NOMO-1 (cell line): ENCODE measurements around the gene NUP210.
"Not testable (repeated sequence)": the region's sequence is repeated elsewhere in the genome, so short reads cannot be mapped to it uniquely, and the experiment has no call there.

Experiments used
- DNase-seq, 2 experiments: peaks; one replicate each; lab custom pipeline; 2025; ENCODE audit not compliant: unreplicated experiment in 2 of 2; lab: John Stamatoyannopoulos, UW

The NUP210 gene

DNA sequence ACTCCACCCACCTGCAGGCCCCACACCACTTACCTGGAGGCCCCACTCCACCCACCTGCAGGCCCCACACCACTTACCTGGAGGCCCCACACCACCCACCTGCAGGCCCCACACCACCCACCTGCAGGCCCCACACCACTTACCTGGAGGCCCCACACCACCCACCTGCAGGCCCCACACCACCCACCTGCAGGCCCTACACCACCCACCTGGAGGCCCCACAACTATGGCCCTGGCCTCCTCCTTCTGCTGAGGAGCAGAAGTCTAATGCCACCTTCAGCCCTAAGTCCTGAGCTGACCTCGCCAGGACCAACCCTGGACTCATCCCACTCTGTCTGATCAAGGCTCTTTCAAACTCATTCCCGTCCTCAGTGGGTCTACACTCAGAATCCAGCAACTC is 42.4 kb downstream of the NUP210 start:
- DNase-seq = not testable (repeated sequence)

DNA sequence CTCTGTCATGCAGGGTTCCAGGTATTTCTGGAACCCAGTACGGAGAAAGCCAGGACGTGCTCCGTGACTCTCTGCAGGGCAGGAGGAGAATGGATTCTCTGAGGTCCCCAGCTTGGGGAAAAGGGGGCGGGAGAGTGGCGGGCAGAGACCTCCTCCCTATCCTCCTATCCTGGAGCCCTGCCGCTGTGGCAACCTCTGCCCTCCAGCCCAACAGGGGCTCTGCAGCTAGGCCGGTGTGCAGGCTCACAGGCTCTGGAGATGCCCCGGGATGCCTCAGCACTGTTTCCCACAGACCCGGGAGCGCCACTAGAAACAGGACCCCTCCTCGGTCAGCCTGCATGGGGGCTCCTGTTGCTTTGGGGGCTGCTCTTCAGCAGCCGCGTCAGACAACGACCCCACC is 43.1 kb downstream of the NUP210 start:
- no peak for DNase-seq

DNA sequence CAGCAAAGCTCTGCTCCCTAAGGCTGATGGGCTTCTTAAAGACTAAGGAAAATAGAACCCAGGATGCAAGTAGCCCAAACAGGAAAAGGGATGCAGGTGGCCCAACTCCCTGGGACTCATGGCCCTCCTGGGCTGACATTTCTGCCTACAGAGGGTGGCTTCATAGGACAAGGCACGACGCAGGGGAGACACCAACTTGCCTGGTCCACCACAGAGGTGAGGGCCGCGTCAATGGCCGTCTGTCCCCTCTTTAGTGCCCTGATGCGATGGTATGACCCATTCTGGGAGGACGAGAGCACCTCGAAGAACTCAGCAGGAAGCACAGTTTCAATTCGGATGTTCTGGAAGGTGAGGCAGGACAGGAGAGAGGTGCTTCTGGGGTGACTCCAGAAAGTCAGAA is 44.0 kb downstream of the NUP210 start:
- no peak for DNase-seq

DNA sequence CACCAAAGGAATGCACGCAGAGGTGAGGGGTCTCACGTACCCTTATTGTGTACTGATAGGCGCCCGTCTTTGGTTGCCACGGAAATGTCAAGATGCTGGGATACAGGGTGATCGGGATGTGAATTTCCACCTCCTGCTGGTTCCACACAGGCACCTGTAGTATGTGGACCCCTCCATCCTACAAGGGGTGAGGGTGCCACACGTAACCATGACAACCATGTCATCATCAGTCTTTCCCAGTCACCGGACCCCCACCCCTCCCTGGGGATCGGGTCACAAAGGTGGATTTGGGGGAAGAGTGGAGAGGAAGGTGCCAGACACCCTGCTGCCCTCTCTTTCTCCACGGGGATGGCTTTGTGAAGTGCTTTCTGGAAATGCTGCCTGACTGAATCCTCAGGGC is 44.7 kb downstream of the NUP210 start:
- DNase-seq = no peak

DNA sequence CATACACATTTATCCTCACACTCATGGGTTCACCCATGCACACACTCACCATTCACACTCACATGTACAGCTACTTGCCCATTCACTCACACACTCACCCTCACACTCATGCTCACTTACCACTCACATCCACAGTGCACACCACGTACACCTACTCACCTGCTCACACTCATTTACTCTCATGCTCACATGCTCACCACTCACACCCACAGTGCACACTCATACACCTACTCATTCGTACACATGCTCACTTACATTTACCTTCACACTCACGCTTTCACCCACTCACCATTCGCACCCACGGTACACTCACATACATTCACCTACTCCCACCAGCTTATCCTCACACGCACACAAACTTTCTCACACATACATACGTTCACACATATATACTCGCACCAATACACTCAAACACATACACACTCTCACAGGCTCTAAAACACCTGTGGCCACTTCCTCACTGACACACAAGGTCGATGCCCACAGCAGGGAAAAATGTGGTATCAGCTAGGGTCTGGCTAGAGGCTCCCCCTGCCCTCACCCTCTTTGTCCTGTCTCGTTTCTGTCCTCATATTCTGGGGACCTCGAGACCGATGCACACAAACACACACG is 46.0 kb downstream of the NUP210 start:
- no peak for DNase-seq

DNA sequence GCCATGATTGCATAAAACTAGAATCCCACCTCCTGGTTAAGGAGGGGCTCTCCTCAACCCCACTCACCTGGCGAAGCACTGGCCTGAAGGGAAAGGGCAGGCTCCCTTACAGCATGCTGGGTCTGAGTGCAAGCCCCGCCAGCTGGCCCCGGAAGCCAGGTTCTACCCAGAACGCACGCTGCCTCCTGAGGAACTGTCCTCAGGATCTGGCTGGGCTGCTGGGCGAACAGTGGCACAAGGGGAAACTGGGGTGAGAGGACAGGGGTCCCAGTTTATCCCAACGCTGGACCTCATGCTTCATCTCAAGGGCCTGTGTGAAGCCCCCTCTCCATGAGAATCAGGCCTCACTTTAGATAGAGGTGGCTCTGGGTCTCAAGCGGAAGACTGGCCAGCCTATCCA is 47.5 kb downstream of the NUP210 start:
- no peak for DNase-seq

DNA sequence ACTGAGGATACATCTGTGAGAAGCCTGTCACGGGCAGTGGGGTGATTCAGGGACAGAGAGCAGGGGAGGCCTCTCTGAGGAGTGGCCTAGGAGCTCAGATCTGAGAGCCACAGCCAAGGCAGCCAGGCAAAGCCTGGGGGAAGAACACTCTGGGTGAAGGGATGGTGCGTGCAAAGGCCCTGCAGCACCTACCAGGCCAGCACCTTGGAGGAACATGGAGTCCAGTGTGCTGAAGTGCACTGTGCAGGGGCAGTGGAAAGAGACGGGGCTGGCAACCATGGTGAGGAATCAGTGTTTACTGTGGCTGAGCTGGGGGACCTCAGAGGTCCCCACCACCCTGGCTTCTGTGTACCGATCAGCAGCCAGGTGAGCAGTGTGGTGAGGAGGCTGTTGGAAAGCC is 48.0 kb downstream of the NUP210 start:
- DNase-seq = no peak

DNA sequence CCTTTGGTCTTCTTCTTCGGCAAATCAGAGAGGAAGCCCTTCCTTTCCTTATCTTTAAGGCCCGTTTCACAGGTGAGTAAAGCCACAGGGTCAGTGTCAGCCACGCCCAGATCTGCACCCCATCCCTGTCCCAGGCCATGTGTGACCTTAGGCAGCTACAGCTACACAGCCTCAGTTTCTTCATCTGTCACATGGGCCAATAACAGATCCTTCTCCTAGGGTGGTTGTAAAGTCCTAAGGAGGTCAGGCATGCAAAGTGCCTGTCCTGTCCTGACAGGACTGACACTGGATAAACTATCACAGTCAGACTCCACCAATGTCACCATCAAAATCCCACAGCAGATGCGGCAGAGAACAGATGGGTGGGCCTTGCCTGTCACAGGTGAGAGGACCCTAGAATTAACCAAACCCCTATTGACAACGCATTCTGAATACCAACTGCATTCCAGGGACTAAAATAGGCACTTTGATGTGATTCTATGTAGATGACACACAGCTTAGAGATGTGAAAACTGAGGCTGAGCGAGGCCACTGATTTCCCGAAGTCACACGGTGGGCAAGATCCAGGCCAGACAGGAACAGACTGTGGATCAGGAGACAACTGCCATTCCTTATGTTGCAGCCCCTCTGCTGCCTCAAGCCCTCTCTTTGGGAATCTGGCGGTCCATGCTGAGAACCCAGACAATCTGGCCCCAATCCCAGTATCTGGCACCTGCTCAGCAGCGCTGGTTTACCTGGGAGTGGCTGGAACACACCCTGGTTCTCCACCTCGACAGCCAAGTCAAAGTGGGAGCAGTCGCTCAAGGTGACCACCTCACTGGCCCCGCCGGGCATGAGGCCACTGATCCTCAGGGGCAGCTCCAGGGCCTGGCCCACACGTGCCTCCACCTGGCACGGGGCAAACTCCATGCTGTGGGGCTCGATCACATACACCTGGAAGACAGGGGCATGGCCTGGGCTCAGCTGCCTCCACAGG is 48.7 kb downstream of the NUP210 start:
- no peak for DNase-seq

DNA sequence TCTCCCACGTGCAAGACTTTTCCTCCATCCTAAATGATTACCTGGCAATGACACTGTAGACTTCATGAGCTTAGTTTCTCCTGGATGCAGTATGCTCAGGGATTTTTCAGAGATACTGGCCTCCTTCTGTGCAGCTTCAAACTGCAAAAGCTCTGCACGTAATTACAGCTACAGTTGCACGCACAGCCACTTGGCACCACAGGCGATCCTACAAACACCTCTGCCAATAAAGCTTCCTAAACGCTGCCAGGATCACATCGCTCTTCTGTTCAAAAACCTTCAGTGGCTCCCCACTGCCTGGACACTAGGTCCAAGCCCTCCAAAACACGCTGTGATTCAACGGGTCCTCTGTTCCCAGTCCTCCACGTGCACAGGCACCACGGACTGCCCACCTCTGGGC is 49.5 kb downstream of the NUP210 start:
- DNase-seq = no peak

DNA sequence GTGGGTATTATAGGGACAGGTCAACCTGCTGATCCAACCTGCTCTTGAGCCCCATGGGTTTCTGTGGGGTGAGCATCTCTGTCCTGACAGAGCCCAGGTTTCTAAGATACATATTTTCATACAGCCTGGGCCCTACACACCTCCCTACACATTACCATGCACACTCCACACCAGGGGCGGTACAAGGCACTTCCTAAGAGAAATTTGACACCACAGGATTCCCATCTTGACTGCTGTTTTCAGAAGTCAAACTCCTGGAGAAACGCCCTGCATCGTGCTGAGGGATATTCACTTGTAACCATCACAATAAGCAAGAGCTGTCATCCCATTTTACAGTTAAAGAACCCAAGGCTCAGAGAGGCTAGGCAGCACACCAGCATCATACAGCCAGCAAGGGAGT is 50.1 kb downstream of the NUP210 start:
- DNase-seq = no peak

DNA sequence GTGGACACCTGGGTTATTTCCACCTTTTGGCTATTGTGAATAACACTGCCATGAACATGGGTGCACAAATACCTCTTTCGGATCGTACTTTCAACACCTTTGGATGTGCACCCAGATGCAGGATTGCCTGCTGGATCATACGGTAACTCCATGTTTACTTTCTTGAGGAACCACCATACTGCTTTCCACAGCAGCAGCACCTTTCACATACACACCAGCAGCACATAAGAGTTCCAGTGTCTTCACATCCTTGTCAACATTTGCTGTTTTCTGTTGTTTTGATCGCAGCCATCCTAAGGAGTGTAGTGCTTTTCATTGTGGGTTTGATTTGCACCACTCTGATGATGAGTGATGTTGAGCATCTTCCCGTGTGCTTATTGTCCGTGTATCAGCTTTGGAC is 51.3 kb downstream of the NUP210 start:
- no peak for DNase-seq

DNA sequence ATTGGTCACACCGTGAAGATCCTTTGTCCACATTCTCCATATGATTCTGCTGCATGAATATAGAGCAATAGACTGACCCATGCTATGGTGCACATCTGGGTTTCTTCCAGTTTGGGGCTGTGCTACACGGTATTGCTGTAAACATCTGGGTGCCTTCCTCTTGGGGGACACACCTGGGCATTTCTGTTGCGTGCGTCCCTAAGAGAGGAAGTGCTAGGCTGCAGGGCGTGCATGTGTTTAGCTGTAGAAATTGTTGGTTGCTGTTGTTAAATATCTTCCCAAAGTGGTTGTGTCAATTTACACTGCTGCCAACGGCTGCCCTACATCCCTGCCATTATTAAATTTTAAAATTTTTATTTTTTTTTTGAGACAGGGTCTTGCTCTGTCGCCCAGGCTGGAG is 52.4 kb downstream of the NUP210 start:
- no peak for DNase-seq

DNA sequence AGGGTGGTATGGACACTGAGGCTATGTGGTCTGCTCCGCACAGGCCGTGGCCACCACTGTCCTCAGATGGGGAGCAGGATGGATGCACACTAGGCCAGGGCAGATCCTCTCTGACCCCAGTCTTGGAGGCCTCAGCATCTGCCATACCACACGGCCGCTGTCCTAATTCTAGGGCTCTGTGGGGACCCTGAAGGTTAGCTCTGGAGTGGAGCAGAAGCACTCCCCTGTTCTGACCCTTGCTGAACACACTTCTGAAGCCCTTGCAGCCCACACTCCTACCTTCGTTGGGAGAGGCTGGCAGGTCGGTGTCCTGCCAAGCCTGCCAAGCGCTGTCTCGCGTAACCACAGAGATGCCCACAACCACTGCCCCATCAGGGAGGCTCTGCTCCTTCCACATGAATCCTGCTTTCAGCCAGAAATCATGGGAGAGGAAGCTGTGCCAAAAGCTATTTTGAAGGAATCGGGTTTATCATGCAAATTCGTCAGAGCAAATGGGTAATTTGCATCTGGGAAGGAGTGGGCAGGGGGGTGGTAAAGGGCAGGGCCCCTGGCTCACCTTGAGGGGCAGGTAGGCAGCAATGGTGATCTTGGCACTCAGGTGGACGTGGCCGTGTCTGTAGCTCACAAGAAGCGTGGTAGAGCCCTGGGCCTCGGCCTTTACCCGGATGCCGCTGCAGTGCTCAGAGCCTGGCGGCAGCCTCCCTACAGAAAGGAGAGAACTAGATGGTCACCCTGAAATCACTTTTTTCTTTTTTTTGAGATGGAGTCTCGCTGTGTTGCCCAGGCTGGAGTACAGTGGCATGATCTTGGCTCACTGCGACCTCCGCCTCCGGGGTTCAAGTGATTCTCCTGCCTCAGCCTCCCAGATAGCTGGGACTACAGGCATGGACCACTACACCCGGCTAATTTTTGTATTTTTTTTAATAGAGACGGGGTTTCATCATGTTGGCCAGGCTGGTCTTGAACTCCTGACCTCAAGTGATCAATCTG is 54.4 kb downstream of the NUP210 start:
- no peak for DNase-seq

DNA sequence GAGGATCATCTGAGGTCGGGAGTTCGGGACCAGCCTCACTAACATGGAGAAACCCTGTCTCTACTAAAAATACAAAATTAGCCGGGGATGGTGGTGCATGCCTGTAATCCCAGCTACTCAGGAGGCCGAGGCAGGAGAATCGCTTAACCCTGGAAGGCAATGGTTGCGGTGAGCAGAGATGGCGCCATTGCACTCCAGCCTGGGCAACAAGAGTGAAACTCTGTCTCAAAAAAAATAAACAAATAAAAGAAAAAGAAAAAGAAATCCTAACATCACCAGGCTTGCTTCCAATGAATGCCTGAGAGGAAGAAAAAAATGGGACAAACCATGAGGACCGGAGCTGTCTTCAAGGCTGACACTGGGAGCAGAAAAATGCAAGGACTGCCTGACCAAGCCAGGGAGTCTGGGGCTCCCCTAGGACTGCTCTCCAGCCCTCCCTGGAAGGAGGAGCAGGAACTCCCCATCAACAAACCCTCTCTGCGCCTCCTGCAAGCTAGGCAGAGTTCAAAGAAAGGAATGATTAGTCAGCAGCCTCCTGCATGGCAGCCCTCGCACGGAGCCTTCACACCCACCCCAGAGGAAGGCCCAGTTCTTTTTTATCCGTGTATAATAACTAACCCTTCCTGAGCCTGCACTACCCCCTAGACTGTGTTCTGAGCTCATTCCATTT is 55.4 kb downstream of the NUP210 start:
- DNase-seq = no peak

DNA sequence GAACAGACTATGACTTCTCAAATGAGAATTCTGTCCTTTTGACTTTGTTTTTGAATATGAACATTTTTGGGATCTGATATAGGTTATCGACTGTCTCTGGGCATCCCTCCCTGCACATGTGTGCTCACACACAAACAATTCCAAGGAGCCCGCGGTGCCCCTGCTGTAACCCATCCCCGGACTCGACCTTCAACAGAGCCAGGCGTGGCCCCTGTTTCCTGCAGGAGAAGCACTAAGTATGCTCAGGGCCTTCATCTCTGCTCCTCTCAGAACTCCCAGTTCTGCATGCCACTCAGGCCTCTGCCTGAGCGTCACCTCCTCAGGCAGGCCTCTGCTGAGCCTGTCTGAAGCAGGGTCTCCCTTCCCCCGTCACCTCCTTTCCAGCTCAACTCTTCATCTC is 57.6 kb downstream of the NUP210 start:
- DNase-seq = no peak

DNA sequence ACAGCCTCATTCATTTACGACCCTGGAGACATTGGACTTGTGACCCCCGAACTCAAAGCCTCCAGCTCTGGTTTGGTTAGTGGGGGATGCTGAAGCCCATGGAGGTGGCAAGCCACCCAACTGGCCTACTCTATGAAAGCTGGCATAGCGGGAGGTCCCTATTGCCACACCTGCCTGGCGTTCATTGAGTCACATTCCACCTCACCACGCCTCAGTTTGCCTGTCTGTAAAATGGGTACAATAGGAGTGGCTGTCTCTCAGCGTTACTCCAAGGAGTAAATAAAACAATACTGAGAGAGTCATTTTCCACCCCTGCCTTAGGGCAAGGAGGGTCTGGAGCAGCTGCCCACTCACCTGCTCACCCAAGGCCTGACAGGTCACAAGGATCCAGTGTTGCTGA is 60.2 kb downstream of the NUP210 start:
- no peak for DNase-seq

DNA sequence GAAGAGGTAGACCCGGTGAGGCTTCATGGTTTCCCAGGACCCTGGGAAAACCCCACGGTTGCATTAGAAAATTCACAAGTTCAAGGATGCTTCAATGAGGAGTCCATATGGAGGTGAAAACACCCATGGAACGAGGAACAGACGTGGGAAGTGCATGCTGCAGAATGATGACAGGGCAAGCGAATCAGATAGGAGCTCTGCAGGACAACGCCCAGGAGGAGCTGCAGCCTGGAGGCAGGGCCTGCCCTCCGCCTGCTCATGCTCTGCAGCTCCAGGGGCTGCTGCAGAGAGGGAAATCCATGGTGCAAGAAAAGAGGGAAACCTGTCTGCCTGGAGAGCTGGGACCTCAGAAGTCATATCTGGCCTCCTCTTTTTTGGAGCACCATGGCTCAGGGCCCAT is 61.5 kb downstream of the NUP210 start:
- no peak for DNase-seq

DNA sequence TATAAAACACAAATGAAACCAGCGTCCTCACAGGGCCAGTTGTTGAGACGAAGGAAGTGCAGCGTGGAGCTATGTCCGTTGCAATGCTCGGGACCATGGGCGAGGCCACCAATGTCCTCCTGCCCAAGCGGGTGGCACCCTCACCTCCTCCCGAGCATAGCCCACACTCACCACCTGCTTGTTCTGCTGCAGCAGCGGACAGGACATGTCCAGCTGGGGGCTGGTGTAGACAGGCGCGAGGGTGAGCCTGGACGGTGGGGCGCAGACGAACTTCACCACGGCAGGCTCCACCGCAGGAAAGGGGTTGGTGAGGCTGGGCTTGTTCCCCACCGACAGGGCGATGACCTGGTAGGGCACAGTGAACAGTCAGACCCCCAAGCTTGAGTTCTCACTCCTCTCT is 62.1 kb downstream of the NUP210 start:
- no peak for DNase-seq

DNA sequence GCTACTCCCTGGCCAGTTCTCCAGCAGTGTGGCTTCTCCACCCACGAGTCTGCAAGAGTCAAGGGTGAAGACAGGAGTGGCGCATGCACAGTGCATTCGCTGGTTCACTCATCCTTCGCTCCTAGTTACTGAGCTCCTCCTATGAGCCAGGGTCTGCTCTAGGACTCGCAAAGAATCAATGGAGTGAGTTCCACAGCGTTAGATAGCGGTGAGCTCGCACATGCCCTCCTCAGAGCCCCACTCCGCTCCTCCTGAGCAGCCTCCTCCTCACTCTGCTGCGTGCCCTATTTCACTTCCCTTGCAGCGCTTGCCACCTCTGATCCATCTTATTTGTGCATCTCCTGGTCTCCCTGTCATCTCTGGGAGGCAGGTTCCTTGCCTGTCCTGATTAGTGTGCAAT is 63.0 kb downstream of the NUP210 start:
- DNase-seq = no peak

DNA sequence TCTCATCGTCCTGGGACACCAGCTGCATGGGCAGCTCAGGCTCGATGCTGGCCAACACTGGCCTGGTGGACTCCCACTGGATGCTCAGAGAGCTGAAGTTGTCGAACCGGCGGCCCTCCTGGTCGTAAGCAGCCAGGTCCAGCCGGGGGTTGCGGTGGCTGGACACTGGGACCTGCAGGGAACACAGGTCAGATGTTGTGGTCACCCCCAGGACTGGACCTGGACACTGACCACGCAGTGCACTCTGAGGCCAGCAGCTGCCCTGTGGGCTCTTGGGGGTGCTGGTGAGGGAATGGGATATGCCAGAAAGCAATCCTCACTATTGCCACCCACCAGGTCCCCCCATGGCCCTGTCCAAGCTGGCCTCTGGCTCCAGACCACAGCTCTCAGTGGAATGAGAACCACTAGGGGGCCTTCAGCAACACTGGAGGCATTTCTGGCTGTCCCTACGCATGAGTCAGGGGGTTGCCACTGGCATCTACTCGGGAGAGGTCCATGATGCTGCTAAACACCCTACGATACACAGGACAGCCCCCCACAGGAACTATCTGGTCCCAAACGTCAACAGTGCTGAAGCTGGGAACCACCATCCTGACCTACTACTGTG is 66.1 kb downstream of the NUP210 start:
- no peak for DNase-seq
